Suppressor macrophage (primary cell): Measurements from ENCODE around the gene TNFAIP3.
"Not testable (repeated sequence)": the region's sequence is repeated elsewhere in the genome, so short reads cannot be mapped to it uniquely, and the experiment has no call there.

ENCODE experiments used
- DNase-seq, 4 experiments: peaks; one replicate each; pipeline ENCODE4 v3.0.0-alpha.2; 2020 to 2022

TNFAIP3 gene

GRCh38 chr6:137844773-137845172 lies 22.3 kb upstream of the TNFAIP3 start:
- not testable (repeated sequence) for DNase-seq

DNA sequence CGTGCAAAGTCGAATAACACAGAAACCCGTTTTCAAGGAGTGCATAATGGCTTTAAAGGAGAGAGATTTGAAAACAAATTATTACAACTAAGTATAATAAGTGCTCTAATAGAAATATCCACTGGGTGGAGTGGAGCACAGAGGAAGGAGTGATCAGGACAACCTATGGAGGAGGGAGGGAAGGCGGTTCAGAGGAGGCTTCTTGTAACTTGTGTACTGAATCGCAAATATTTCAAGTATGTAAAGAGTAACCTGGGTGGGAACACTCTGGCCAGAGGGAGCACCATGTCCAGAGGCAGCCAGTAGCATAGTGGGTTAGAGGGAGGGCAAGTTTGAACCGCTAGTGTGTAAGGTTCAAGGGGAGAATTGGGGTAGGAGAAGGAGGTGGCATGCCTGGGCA lies 21.6 kb upstream of the TNFAIP3 start:
- peak in 1 of 4 experiments; percentile 23 for DNase-seq

DNA sequence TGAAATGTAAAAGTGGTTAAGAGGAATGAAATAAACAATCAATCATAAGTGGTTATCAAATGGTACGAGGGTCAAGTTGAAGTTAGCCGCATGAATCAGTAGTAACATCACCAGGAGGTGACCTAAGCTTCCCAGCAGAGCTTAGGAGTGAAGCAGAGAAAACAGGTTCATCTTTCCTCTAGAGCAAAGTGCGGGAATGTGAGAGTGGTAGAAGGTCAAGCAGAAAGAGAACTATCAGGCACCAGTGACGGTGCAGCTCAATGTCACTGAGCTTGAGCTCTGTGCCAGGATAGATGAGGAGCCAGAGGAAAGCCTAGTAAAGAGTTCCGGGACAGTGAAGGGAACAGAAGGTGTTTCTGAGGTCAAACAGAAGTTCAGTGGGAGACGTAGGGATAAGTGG lies 20.8 kb upstream of the TNFAIP3 start:
- peak in 1 of 4 experiments; percentile 20 for DNase-seq

DNA sequence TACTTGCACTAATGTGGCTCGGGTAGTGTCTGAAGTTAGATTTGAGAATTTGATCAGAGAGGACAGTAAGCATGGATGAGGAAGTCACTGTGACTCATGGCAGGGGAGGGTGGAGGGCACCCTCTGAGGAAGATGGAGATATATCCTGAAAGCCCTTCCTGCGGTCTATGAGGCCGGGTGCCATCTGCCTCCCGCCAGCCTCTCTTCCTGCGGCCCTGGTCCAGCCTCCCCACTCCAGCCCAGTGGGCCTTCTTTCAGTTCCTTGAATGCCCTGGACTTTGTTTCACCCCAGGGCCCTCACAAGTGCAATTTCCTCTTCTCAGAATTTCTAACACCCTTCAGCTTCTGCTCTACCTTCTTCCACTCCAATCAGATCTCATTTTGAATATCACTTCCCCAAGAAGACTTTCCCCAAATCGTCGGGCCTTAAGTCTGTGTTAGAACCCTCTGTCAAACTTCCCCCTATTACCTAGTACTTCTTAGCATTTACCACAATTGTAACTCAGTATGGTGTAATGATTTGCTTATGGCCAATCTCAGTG lies 20.2 kb upstream of the TNFAIP3 start:
- DNase-seq, result peak; percentile 91 to 96 (median 94)

GRCh38 chr6:137847748-137848147 lies 19.3 kb upstream of the TNFAIP3 start:
- DNase-seq, result no peak

- no peak for DNase-seq
Observed at GRCh38 chr6:137848672-137849071, 18.4 kb upstream of the TNFAIP3 start.

DNA sequence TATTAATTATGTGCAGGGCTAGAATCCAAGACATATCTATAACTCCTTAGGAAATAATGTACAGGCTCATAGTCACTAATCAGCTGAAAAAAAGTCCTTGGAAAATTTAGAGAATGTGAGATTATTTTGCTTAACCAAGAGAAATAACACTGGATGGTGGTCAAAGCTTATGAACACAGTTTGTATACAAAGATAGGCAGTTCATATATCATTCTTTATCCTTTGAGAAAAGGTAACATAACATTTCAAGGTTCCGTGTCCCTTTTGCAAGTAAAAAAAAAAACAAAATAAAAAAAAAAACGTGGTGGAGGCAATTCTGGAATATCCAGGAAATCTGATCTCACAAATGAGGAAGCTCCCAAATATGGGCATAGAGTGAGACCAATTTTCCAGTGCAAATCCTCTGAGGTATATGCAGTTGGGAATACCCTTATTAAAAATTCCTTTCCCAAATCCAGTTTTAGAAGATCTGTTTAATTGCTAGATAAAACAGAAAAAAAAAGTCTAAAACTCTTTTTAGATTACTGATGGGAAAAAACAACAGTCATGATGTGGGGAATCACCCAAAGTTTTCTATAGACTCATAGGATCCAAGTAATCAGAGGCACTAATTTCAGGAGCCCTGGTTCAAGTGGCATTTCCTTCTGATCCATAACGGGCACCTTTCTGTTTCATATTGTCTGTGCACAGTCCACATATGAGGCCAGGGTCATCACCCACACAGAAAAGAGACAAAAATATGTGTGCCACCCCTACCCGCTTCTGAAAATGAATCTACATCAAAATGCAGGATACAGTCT lies 17.7 kb upstream of the TNFAIP3 start:
- DNase-seq, result no peak

- no peak for DNase-seq
Observed at GRCh38 chr6:137849981-137850714, 16.9 kb upstream of the TNFAIP3 start.

- no peak for DNase-seq
Observed at GRCh38 chr6:137850816-137851602, 16.1 kb upstream of the TNFAIP3 start.

- DNase-seq, result no peak
Observed at GRCh38 chr6:137851669-137852068, 15.4 kb upstream of the TNFAIP3 start.

DNA sequence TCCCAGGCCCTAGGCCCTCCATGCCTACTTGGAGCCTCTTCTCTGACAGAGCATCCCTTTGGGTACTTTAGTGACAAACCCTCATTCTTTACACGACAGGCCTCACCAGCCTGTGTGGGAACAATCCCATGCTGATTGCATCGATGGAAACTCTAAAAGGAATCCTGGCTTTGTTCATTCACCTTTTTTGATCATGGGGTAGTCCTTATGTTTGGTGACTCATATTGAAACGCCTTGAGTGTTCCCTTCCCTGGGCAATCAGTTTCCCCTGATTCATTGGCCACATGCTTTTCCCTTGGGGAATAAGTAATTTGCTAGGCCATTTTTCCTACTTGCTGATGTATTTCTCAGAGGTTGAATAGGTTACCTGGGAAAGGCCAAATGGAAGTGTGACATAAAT lies 14.7 kb upstream of the TNFAIP3 start:
- DNase-seq, result no peak

- DNase-seq, result no peak
Observed at GRCh38 chr6:137852811-137853210, 14.2 kb upstream of the TNFAIP3 start.

- no peak for DNase-seq
Observed at GRCh38 chr6:137853569-137854213, 13.4 kb upstream of the TNFAIP3 start.

- DNase-seq, result no peak
Observed at GRCh38 chr6:137856138-137856898, 10.7 kb upstream of the TNFAIP3 start.

DNA sequence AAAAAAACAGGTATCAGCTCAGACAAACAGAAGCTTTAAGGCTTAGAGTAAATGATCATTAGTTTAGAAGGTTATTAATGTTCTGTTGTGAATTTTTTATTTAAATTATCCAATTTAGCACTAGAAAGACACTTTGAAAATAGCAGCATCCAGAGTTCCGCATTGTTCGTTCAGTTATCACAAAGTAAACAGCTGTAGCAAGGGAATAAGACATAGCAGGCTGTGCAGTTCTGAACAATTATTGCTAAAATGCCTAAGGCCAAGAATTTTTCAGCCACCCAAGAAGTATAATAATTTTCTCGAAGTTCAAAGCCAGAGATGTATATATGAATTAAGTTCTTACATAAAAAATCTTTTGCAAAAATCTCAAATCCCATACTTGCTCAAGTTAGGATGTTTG lies 8.0 kb upstream of the TNFAIP3 start:
- no peak for DNase-seq

GRCh38 chr6:137860394-137861005 lies 6.6 kb upstream of the TNFAIP3 start:
- DNase-seq, result no peak

- DNase-seq, result peak; percentile 31 to 61 (median 58)
Observed at GRCh38 chr6:137861550-137862337, 5.3 kb upstream of the TNFAIP3 start.

GRCh38 chr6:137862419-137863090 lies 4.5 kb upstream of the TNFAIP3 start:
- DNase-seq, result no peak

- peak in 1 of 4 experiments; percentile 32 for DNase-seq
Observed at GRCh38 chr6:137863091-137863797, 3.8 kb upstream of the TNFAIP3 start.
